T follicular helper cell (primary cell): ENCODE data around the gene RAB11A.

Experiments
- DNase-seq: peaks from one replicate; pipeline ENCODE4 v3.0.0-alpha.2; 2020; ENCODE audit warnings: low read depth
- total RNA-seq, 2 experiments: gene quantifications; one replicate each; lab custom pipeline; 2026; lab: John Stamatoyannopoulos, UW

The RAB11A gene
- 88.2 to 104 reads per million in 2 experiments for total RNA-seq

- peak; percentile 89 for DNase-seq
These were observed at the start of gene RAB11A for GRCh38 chr15:65869126-65869953. Gene RAB11A (plus strand): TSS chr15:65869491. CDS start chr15:65869586, 95 bp downstream.

GRCh38 chr15:65819563-65819960 is 49.7 kb upstream of the RAB11A start:
- DNase-seq, result no peak

GRCh38 chr15:65821070-65821469 is 48.2 kb upstream of the RAB11A start:
- no peak for DNase-seq

GRCh38 chr15:65822316-65822715 is 47.0 kb upstream of the RAB11A start:
- DNase-seq, result no peak

GRCh38 chr15:65824031-65824743 is 45.1 kb upstream of the RAB11A start:
- no peak for DNase-seq

- no peak for DNase-seq
These were observed 44.2 kb upstream of the RAB11A start for GRCh38 chr15:65824941-65825544.

GRCh38 chr15:65827065-65827464 is 42.2 kb upstream of the RAB11A start:
- no peak for DNase-seq

- peak; percentile 20 for DNase-seq
These were observed 40.7 kb upstream of the RAB11A start for GRCh38 chr15:65828585-65828984.

- no peak for DNase-seq
These were observed 40.0 kb upstream of the RAB11A start for GRCh38 chr15:65829130-65829764.

- peak; percentile 27 for DNase-seq
These were observed 36.5 kb upstream of the RAB11A start for GRCh38 chr15:65832549-65833364.

- no peak for DNase-seq
These were observed 35.6 kb upstream of the RAB11A start for GRCh38 chr15:65833501-65834205.

GRCh38 chr15:65834603-65835282 is 34.5 kb upstream of the RAB11A start:
- DNase-seq, result no peak

GRCh38 chr15:65835447-65835846 is 33.8 kb upstream of the RAB11A start:
- DNase-seq, result no peak

GRCh38 chr15:65836665-65837064 is 32.6 kb upstream of the RAB11A start:
- no peak for DNase-seq

GRCh38 chr15:65837301-65838294 is 31.7 kb upstream of the RAB11A start:
- no peak for DNase-seq

GRCh38 chr15:65839354-65839901 is 29.9 kb upstream of the RAB11A start:
- no peak for DNase-seq

GRCh38 chr15:65839985-65840384 is 29.3 kb upstream of the RAB11A start:
- no peak for DNase-seq

GRCh38 chr15:65841121-65841930 is 28.0 kb upstream of the RAB11A start:
- DNase-seq, result no peak
